GM12874 (cell line): ENCODE data around the gene CRISPLD2.

Experiments used
- TF ChIP-seq, protein P1 (sequence below): IDR thresholded peaks from 2 replicates; pipeline ENCODE4 v1.5.1; 2011; ENCODE audit warnings: low read depth, mild to moderate bottlenecking, control low read depth, low read length, moderate library complexity; ENCODE audit not compliant: insufficient read depth

The CRISPLD2 gene

DNA sequence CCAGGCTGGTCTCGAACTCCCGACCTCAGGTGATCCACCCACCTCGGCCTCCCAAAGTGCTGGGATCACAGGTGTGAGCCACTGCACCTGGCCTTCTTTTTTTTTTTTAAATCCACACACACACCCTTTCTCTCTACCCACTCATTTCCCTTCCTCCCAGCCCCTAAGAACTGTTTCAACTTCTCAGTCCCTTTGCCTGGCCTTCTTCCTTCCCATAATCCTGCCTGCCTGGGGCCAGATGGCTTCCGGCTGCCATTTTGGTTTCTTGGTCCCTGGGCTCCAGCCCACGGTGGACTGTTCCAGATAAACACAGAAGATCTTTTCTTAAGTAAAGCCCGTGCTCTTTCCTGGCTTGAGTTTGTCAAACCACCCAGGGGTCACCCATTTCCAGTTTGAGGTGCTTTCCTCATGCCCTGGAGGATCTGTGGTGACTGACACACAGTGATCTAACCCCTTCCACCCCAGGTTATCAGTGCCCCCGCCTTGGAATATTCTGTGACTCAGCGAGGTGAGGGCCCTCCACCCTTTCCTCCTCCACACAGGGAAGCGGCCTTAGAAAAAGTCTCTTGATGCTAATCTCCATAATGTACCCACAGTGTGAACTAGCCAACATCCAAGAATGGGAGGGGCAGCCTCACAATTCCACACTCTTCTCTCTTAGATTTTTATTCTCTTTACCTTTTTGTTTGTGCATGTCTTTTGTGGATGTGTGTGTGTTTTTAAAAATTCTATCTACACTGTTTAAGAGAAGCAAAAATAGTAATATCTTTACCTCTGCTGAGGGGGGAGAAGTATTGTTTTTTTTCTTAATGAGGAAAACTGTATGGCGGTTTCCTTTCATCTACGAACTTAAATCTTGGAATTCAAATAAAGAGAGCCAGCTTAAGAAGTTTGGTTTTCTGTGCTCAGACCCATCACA is 60.0 kb downstream of the CRISPLD2 start:
- TF ChIP-seq, protein P1, sequence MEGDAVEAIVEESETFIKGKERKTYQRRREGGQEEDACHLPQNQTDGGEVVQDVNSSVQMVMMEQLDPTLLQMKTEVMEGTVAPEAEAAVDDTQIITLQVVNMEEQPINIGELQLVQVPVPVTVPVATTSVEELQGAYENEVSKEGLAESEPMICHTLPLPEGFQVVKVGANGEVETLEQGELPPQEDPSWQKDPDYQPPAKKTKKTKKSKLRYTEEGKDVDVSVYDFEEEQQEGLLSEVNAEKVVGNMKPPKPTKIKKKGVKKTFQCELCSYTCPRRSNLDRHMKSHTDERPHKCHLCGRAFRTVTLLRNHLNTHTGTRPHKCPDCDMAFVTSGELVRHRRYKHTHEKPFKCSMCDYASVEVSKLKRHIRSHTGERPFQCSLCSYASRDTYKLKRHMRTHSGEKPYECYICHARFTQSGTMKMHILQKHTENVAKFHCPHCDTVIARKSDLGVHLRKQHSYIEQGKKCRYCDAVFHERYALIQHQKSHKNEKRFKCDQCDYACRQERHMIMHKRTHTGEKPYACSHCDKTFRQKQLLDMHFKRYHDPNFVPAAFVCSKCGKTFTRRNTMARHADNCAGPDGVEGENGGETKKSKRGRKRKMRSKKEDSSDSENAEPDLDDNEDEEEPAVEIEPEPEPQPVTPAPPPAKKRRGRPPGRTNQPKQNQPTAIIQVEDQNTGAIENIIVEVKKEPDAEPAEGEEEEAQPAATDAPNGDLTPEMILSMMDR: no peak

DNA sequence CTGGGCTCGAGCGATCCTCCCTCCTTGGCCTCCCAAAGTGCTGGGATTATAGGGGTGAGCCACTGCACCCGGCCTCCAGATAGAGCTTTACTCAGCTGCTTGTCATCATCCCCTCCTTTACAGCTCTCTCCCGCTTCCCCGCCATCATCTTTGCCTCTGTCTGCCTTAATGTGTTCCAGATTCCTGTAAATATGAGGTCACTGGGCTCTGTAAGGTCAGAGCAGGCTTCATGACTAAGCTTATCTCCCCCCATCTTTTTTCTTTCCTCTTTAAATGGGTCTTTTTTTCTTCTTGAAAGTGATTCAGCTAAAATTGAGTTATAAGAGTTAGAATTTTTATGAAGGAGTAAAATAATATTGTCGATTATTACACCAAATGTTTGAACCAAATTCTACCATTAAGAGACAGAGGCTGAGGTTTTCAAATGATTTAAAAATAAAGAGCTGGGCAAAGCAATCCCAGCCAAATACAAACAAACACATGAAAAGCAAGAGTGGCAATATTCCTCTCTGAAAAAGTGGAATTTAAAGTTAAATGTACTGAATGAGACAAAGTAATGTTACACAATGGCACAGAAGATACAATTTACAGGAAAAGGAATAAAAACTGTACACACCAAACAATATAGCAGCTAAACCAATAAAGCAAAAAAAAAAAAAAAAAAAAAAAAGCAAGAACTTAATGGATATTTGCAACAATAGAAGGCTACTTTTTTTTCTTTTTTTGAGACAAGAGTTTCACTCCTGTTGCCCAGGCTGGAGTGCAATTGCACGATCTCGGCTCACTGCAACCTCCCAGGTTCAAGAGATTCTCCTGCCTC is 62.1 kb downstream of the CRISPLD2 start:
- TF ChIP-seq, protein P1: no peak

DNA sequence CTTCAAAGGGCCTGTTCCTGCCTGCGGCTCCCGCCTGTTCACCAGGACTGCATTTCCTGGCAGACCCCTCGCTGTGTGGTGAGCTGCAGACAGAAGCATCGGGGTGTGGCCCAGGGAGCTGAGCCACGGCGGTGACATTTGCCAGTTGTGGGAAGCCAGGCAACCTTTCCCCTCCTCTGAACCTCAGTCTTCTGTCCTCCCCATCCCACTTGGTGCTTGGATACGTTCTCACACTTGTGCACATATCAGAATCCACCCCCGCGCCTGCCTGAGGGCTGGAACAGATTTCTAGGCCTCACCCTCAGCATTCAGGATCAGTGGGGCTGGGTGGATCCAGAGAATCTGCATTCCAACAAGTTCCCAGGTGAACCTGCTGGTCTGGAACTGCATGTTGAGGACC is 63.5 kb downstream of the CRISPLD2 start:
- TF ChIP-seq, protein P1: no peak

DNA sequence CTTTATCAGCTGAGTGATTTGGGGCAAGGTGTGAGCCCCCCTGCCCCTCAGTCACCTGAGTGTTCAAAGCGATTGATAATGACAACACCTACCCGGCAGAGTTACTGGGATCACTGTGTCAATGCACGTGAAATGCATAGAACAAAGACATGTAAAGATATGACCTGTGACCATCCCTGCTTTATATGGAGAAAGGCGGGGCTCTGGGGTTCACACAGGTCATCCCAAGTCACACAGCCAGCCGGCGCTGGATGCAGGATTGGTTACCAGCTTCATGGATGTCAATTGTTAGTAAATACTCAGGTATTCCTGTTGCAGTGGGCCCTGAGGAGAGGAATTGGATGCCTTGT is 64.4 kb downstream of the CRISPLD2 start:
- TF ChIP-seq, protein P1: no peak

DNA sequence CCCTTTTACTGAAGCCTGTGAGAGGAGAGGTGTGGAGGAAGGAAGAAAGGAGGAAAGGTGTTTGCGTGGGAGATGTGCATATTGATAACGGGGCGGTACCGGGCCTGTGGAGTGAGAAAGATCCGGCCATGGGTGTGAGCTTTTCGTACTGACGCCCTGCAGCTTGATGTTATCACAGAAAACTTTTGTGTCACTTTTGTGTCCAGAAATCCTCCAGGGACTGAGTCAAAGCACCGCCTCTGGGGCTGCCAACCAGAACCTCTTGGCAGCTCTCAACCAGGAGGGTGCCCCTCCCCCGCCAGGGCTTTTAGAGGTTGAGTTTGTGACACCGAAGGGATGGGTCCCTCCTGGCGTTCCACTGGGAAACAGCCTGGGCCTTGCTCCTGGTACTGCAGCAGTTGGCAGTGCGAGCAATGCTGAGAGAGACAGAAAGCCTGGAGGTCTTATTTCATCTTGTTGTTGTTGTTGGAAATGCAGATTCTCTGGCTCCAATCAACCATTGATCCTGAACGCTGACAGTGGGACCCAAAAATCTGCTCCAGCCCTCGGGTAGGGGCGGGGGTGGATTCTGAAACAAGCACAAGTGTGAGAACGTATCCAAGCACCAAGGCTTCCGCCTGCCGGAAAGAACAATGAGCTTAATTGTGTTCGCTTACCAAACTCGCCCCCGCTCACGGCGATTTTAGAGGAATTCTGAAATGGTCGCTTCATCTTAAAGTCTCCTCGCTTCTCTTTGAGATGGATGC is 65.0 kb downstream of the CRISPLD2 start:
- TF ChIP-seq, protein P1: no peak

DNA sequence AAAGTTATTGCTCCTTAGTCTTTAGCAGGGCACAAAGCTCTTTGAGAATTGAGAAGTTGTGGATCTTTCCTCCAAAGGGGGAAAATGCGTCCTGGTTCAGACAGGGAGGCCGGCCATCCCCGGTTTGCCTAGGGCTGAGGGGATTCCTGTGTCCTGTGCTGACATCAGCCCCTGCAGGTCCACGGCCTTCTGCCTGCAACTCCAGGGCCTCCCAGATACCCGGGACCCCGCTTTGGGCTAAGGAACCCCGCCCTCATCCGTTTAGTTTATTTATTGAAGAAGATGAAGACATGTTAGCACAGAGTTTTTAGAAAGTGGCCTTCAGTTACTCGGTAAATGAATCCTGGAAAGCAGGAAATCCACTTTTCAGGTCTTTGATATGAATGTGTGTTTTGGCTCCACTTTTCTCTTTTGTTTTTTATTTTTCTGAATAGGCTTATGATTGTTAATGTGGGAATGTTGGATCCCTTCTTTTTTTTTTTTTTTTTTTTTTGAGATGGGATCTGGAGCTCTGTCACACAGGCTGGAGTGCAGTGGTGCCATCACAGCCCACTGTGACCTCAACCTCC is 65.6 kb downstream of the CRISPLD2 start:
- TF ChIP-seq, protein P1: no peak
